NB4 (cell line): Measurements from ENCODE around the gene IGFBPL1.
A peak's percentile ranks its signal among the peaks of the same experiment; 100 is the strongest.

Experiments
- DNase-seq: peaks from one replicate; pipeline ENCODE4 v3.0.0; 2010; ENCODE audit warnings: low read depth
- H3K4me3 ChIP-seq: one replicate; pipeline ENCODE4 v1.5.1; 2011; ENCODE audit warnings: mild to moderate bottlenecking, low read depth, low read length, moderate library complexity
- CTCF ChIP-seq: IDR thresholded peaks from one replicate; pipeline ENCODE4 v1.5.1; 2012; ENCODE audit warnings: low read depth, low read length
- MAX ChIP-seq: IDR thresholded peaks from 2 replicates; pipeline ENCODE4 v1.6.1; 2011; ENCODE audit warnings: low read depth, low read length
- MYC ChIP-seq: IDR thresholded peaks from 2 replicates; pipeline ENCODE4 v1.6.1; 2011; ENCODE audit warnings: low read depth, low read length
- POLR2A ChIP-seq: IDR thresholded peaks from 2 replicates; pipeline ENCODE4 v1.6.1; 2011; ENCODE audit warnings: mild to moderate bottlenecking; ENCODE audit not compliant: insufficient read length; ENCODE audit errors: extremely low read depth

Gene IGFBPL1

GRCh38 chr9:38440516-38440915 lies 16.3 kb upstream of the IGFBPL1 start:
- no peak overlapping the region for H3K4me3 ChIP-seq
- DNase-seq = no peak
- no peak for TF ChIP-seq MAX
- TF ChIP-seq POLR2A = no peak
- TF ChIP-seq MYC = no peak
- no peak for TF ChIP-seq CTCF

GRCh38 chr9:38439916-38440301 lies 15.7 kb upstream of the IGFBPL1 start:
- H3K4me3 ChIP-seq = no peak overlapping the region
- TF ChIP-seq MAX (no peak), POLR2A (no peak), MYC (no peak), CTCF (no peak)
- DNase-seq = no peak

GRCh38 chr9:38439291-38439915 lies 15.1 kb upstream of the IGFBPL1 start:
- no peak for DNase-seq
- TF ChIP-seq MYC = no peak
- TF ChIP-seq CTCF = no peak
- no peak for TF ChIP-seq POLR2A
- TF ChIP-seq MAX = no peak
- H3K4me3 ChIP-seq = no peak overlapping the region

- TF ChIP-seq CTCF (no peak), MYC (no peak), POLR2A (no peak), MAX (no peak)
- H3K4me3 ChIP-seq = no peak overlapping the region
- peak; percentile 18 for DNase-seq
These were observed 13.1 kb upstream of the IGFBPL1 start for GRCh38 chr9:38437193-38437823.

GRCh38 chr9:38436708-38437107 lies 12.5 kb upstream of the IGFBPL1 start:
- no peak overlapping the region for H3K4me3 ChIP-seq
- no peak for DNase-seq
- TF ChIP-seq POLR2A (no peak), MYC (no peak), MAX (no peak), CTCF (no peak)
